ENCODE results near the gene LMAN1L.
A peak's percentile ranks its signal among the peaks of the same experiment; 100 is the strongest.

Gene LMAN1L

GRCh38 chr15:74863239-74864056 lies 50.8 kb downstream of the LMAN1L start:
- DNase-seq: no peak

- DNase-seq: no peak
These were observed 51.7 kb downstream of the LMAN1L start for GRCh38 chr15:74864296-74864695.

- no peak for DNase-seq
These were observed 52.7 kb downstream of the LMAN1L start for GRCh38 chr15:74865316-74865715.

GRCh38 chr15:74866090-74866489 lies 53.5 kb downstream of the LMAN1L start:
- DNase-seq: no peak

GRCh38 chr15:74867466-74868038 lies 54.9 kb downstream of the LMAN1L start:
- no peak for DNase-seq

- no peak for DNase-seq
These were observed 55.4 kb downstream of the LMAN1L start for GRCh38 chr15:74868059-74868458.

GRCh38 chr15:74869372-74869725 lies 56.7 kb downstream of the LMAN1L start:
- DNase-seq: no peak

- no peak for DNase-seq
These were observed 57.2 kb downstream of the LMAN1L start for GRCh38 chr15:74869726-74870407.

GRCh38 chr15:74870436-74871215 lies 58.0 kb downstream of the LMAN1L start:
- no peak for DNase-seq

- DNase-seq: no peak
These were observed 60.0 kb downstream of the LMAN1L start for GRCh38 chr15:74872702-74873035.

- peak; percentile 86 for DNase-seq
These were observed 60.6 kb downstream of the LMAN1L start, which contains the start of gene SCAMP2 for GRCh38 chr15:74873036-74873755. Gene SCAMP2, minus strand, starts transcription at chr15:74873365. Its CDS starts 110 bp downstream, at chr15:74873255.

- DNase-seq: no peak
These were observed 61.3 kb downstream of the LMAN1L start for GRCh38 chr15:74873756-74874424.

All from activated CD4-positive, alpha-beta T cell treated with anti-CD3 and anti-CD28 coated beads, Interleukin-2, amount 50 U/mL, for 1 hour (primary cell).